DMS153 (cell line): Measurements from ENCODE around the gene DSG4.
"Not testable (repeated sequence)": the region's sequence is repeated elsewhere in the genome, so short reads cannot be mapped to it uniquely, and the experiment has no call there.

Experiments used
- DNase-seq: peaks from one replicate; lab custom pipeline; 2025; lab: John Stamatoyannopoulos, UW

Gene DSG4

GRCh38 chr18:31376477-31376876, at the start of gene DSG4:
Gene DSG4, plus strand, starts transcription at chr18:31376777. Its CDS starts 135 bp downstream, at chr18:31376912.
- no peak for DNase-seq

- DNase-seq: no peak
Measured at GRCh38 chr18:31329787-31330438, 46.7 kb upstream of the DSG4 start.

- no peak for DNase-seq
Measured at GRCh38 chr18:31343454-31343853, 33.1 kb upstream of the DSG4 start.

- not testable (repeated sequence) for DNase-seq
Measured at GRCh38 chr18:31353336-31353735, 23.2 kb upstream of the DSG4 start.

- no peak for DNase-seq
Measured at GRCh38 chr18:31354990-31355389, 21.6 kb upstream of the DSG4 start.

- DNase-seq: no peak
Measured at GRCh38 chr18:31356025-31356424, 20.6 kb upstream of the DSG4 start.

GRCh38 chr18:31364190-31364589, 12.4 kb upstream of the DSG4 start:
- no peak for DNase-seq

- DNase-seq: no peak
Measured at GRCh38 chr18:31369478-31369877, 7.1 kb upstream of the DSG4 start.

- DNase-seq: no peak
Measured at GRCh38 chr18:31371989-31372388, 4.6 kb upstream of the DSG4 start.

GRCh38 chr18:31373641-31374040, 2.9 kb upstream of the DSG4 start:
- no peak for DNase-seq

GRCh38 chr18:31380912-31381311, 4.3 kb downstream of the DSG4 start:
- DNase-seq: no peak

- DNase-seq: no peak
Measured at GRCh38 chr18:31382107-31382506, 5.5 kb downstream of the DSG4 start.

- DNase-seq: no peak
Measured at GRCh38 chr18:31386741-31387140, 10.2 kb downstream of the DSG4 start.

- no peak for DNase-seq
Measured at GRCh38 chr18:31393286-31393685, 16.7 kb downstream of the DSG4 start.

GRCh38 chr18:31396796-31397612, 20.4 kb downstream of the DSG4 start:
- no peak for DNase-seq

GRCh38 chr18:31398191-31398590, 21.6 kb downstream of the DSG4 start:
- no peak for DNase-seq

GRCh38 chr18:31399306-31400032, 22.9 kb downstream of the DSG4 start:
- DNase-seq: no peak

GRCh38 chr18:31401156-31402025, 24.8 kb downstream of the DSG4 start:
- DNase-seq: no peak

GRCh38 chr18:31402026-31402373, 25.4 kb downstream of the DSG4 start:
- no peak for DNase-seq

GRCh38 chr18:31403409-31403808, 26.8 kb downstream of the DSG4 start:
- DNase-seq: no peak

GRCh38 chr18:31407649-31408048, 31.1 kb downstream of the DSG4 start:
- no peak for DNase-seq

- DNase-seq: no peak
Measured at GRCh38 chr18:31409276-31409675, 32.7 kb downstream of the DSG4 start.
